HG02840 (cell line): ENCODE data around the gene ANKRD52.
A peak's percentile ranks its signal among the peaks of the same experiment; 100 is the strongest.
"Not testable (repeated sequence)": the region's sequence is repeated elsewhere in the genome, so short reads cannot be mapped to it uniquely, and the experiment has no call there.

Source experiments
- ATAC-seq: cut with Tn5 transposase; IDR thresholded peaks from one replicate; pipeline ENCODE4 v1.9.1; 2021; ENCODE audit warnings: mild to moderate bottlenecking, moderate library complexity, moderate number of reproducible peaks; ENCODE audit not compliant: unreplicated experiment, low FRiP score

The ANKRD52 gene

DNA sequence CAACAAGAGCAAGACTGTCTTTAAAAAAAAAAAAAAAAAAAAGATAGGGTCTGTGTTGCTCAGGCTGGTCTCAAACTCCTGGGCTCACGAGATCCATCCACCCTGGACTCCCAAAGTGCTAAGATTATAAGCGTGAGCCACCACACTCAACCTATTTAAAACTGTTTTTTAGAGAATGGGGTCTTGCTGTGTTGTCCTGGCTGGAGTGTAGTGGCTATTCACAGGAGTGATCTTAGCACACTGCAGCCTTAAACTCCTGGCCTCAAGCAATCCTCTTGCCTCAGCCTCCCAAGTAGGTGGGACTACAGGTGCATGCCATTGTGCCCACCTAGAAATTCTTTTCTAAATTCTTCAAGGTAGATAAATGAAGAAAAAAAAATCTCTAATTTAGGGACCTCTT, 16.1 kb upstream of the ANKRD52 start:
- no peak for ATAC-seq

DNA sequence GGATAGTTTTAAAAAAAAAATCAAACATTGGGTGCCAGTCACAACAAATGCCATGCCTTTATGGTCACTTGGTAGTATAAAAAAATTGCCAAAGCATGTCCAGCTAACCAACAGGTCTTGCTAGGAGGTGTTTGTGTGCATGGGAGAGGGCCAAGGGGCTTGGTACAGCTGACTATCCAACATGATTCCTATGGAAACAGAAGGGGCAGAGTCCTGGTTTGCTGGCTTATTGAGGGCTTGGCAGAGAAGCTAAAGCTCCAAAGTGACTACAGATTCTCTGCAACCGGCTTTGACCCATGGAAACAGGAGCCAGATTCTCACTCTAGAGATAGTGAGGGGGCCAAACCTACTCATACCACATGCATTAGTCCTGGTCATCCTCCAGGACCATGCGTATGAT, 14.3 kb upstream of the ANKRD52 start:
- not testable (repeated sequence) for ATAC-seq

DNA sequence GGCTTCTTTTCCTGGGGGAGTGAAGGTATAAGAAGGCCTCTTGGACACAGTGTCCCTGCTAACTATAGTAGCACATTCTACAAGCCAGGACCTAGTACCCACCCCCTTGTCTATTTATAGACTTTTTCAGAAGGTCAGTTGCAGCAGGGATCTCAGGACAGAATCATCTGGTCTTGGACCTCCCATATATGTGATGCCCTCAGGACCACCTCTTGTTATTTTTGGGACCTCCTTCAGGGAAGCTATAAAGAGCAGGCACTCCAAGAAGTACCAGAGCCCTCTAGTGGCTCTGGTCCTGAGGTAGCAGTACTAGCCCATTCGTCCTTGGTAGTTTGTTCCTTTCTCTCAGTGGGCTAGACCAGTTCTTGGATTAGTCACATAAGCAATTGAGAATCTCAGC, 12.8 kb upstream of the ANKRD52 start:
- no peak for ATAC-seq

DNA sequence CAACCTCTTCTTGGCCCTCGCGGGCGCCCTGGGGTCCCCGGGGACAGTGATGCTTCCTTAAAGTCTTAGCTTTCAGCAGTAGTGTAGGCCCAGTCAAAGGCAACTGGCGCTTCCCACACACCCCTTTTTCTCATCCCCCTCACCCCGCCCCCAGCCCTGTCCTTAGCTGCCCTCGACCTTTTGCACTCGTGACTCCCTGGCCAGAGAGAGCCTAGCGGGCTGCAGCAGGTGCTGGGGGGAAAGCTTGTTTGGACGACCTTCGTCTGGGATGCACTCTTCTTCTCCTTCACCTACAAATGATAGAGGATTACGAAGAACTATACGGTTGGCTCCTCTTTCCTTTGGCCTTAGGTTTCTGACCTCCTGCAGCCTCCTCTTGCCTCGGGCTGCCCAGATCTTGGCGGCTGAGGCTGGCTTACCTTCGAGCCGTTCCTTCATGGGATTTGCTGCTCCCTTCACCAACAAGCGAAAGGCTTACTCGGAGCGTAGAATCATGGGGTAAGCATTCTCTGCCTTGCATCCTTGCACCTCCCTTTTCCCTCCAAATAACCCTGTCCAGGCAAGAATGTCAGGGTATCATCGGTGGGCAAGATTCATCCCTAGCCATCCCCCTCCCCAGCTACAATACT, 9.4 kb upstream of the ANKRD52 start:
- no peak for ATAC-seq

DNA sequence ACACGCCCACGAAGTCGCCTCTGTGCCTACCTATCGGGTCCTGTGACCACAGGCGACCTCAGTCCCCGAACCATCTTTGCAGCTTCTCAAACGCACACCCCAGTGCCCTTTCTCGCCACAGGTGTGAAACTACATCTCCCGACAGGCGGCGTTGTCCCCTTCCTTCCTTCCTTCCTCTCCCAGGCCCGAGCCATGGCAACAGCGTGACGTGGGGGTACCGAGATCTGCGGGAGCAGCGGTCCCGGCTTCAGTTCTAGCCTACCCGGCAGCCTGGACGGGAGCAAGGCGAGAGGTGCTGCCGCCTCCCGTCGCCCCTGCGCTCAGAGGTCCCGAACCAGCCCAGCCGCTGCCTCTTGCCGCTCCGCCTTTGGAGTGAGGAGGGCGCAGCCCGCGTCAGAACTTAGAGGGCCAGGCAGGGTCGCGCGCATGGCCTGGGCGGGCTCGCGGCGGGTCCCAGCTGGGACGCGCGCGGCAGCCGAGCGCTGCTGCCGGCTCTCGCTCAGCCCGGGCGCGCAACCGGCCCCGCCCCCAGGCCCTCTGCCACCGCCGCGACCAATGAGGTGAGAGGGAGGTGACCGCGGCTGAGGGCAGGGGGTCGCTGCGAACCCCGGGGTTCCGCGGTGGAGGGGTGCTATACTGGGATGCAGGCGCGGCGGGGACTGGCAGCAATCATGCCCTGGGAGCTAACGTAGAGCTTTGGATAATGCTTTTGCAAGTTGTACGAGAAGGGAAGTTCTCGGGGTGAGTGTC, 8.7 kb upstream of the ANKRD52 start, which contains the start of gene COQ10A:
Gene COQ10A (plus strand): TSS at position 250 of the 750 bp plus-strand sequence. CDS start 177 bp downstream, at position 427.
- peak; percentile 90 for ATAC-seq

DNA sequence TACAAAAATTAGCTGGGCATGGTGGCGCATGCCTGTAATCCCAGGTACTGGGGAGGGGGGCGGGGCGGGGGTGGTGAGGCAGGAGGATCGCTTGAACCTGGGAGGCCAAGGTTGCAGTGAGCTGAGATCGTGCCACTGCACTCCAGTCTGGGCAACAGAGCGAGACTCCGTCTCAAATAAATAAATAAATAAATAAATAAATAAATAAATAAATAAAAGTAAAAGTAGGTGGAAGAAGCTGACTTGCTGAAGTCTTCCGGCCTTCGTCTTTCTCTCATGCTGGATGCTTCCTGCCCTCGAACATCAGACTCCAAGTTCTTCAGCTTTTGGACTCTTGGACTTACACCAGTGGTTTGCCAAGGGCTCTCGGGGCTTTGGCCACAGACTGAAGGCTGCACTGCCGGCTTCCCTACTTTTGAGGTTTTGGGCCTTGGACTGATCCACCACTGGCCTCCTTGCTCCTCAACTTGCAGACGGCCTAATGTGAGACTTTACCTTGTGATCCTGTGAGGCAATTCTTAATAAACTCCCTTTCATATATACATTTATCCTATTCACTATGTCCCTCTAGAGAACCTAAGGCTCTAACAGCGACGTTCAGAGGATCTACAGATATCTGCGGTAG, 8.0 kb upstream of the ANKRD52 start:
- not testable (repeated sequence) for ATAC-seq

DNA sequence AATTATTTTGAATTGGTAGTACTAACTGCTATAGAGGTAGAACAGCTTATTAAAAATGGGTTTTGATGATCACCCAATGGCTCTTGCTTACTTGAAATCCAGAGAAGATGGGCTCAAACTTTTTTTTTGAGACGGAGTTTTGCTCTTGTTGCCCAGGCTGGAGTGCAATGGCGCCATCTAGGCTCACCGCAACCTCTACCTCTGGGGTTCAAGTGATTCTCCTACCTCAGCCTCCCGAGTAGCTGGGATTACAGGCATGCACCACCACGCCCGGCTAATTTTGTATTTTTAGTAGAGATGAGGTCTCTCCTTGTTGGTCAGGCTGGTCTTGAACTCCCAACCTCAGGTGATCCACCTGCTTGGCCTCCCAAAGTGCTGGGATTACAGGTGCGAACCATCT, 4.8 kb upstream of the ANKRD52 start:
- ATAC-seq = not testable (repeated sequence)

DNA sequence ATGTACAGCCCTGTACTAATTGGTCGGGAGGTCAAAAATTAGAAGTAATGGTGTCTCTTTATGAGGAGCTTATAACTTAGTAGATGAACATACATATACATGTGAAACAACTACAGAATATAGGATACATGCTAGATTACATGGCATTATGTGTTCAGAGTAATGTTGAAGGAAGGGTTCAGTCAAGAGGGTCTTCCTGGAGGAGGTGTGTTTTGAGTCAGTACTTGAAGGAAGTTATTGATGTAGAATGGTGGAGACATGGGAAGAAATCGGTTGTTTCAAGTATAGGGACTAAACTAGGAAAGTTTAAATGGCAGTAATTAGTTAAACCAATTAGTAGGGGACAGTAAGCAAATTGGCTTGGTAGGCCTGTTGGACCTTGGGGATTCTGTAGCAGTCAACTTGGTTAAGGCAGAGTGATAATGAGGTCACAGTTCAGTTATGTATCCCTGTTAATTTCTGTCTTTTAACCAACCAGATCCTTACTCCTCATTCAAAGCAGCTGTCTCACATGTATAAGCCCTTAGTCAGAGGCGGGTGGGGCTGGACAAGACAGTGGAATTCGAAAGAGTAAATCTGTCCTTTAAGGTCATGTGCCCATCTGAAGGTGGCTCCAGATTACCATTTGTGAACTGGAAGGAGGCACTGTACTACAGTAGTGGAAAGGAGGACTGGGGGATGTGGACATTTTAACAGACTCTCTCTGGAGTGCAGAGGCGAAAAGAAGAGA, 3.5 kb upstream of the ANKRD52 start:
- no peak for ATAC-seq

DNA sequence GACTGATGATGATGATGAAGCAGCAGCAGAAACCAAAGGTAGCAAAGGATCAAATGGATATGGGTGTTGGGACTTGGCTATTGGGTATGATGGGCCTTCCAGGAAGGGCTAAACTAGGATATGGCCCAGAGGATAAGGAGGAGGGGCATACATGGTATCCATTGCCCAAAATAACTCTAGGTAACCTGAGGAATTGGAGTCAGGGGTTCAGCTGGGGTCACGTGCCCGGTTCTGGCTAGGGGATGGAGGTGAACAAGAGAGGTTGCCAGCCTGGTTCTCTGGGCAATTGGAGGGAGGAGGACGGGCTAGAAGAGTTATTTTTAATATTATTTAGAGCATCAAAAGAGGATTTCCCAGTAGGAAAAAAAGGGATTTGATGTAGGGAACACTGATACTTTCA, 2.7 kb upstream of the ANKRD52 start:
- no peak for ATAC-seq

DNA sequence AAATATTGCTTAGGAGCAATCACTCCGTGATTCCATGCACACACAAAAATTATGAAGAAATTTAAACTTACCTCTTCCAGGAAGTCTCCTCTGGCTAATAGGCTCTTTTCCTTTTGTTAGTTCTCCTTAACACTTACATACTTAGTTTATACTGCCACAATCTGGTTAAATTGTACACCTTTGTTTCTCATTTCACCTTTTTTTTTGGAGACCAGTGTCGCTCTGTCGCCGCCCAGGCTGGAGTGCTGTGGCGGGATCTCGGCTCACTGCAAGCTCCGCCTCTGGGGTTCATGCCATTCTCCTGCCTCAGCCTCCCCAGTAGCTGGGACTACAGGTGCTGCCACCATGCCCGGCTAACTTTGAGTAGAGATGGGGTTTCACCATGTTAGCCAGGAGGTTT, 2.2 kb upstream of the ANKRD52 start:
- ATAC-seq = no peak

DNA sequence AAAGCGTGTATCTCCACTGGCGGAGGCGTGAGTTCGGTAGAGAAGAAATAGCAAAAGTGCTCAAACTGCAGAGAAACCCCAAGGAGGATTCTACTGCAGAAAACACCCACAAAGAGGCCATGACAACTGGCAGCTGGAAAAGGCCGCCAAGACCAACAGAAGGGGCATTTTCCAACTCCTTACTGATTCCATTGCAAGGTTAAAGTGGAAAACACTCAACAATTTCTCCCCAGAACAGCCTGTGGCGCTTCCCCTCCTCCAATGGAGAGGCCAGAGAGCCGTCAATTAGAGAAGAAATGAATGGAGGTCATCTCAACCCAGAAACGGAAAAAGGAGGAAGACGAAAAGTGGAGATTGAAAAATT, 618 bp upstream of the ANKRD52 start:
- no peak for ATAC-seq

DNA sequence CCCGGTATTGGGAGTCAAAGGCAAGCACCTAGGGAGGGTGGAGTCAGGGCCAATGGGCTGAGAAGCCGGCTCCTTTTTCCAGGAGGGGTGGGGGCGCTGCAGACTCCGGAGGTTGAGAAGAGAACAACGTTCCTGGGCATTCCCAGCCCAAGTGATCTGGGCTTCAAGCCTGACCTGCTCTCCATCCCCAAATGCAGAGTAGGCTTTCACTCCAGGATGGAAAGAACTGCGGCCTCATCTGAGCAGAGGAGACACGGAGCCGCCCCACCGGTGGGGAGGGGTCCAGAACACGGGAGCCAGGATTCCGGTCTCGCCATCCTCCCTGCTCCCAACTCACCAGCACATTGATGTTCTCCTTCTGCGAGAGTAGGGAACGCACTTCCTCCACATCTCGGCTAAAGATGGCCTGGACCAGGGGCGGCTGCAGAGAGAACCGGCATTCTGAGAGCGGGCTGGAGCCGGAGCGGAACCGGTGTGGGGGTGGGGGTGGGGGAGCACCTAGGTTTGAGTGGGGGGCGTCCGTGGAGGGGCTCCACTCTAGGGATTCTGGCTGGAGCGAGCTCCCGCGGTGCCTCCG, 605 bp downstream of the ANKRD52 start:
- ATAC-seq = peak; percentile 14

DNA sequence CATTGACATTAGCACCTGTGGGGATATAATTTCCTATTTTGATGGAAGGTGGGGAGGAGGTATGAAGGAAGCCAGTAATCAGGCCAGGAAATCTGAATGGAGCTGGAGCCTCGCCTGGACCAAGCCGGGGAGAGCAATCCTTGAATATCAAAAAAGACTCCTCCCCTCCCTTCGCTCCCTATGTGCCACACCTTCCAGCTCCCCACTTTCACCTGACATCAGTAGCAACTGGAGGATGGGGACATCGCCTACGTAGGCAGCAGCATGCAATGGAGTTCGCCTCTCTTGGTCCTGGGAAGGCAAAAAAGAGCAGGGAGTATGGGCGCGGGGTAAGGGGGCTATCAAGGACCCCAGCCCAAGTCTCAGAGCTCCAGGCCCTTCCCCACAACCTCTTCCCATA, 1.1 kb downstream of the ANKRD52 start:
- no peak for ATAC-seq

DNA sequence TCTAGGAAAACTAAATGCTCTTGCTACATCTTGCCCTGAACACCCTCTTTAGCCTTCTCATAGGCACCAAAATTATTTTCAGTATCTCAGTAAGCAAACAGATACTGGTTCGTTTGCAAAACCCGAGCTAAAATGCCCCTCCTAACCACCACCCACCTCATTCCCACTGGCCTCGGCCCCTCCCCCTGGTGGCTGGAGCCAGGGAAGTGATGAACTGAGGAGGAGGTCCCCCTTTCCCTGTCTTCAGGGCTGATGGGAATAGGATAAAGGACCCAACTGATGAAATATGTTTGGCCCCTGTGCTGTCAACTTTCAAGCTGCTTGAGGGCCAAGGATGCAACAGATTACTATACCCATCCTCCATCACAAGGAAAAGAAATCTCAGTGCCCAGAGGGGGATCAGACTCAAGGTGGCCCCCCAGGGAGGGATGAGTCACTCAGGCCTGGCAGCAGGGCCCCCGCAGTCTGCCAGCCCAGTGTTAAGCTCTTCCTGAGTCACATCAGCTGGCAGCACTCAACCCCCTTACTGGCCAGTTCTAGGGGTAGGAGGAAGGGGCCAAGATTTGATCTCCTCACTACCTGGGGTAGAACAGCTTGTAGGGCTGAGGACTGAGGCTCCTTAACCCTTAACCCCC, 1.7 kb downstream of the ANKRD52 start:
- ATAC-seq = no peak

DNA sequence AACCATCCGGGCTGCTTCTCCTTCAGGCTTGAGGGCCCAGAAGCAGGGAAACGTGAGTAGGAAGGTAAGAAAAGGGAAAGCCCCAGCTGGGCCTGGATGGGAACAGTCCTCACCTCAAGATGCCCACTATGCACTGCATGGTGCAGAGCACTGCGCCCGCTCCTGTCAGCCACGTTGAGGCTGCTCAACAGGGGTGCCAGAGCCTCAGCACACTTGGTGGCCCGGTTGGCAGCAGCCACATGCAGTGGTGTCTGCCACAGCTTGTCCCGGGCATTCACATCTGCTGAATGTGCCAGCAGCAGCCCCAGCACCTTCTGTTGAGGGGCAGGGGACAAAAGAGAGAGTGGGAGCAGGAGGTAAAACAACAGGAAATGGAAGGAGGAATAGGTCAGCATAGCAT, 2.5 kb downstream of the ANKRD52 start:
- ATAC-seq = no peak

DNA sequence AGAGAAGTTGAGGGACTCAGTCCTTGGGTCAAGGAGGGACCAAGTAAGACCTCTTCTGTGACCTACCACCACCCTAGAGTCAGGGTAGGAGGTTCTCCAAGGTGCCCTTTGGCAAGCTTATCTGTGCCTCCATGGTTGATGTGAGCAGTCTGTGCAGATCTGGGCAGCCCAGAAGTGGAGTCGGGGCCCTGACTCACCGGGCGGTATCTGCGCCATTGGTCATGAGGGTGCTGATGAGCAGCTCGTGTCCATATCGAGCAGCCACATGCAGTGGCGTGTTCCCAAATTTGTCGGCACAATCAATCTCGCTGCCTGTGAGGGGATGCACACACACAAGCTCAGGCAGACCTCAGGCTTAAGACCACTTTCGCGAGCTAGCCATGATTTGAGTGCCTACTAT, 5.1 kb downstream of the ANKRD52 start:
- no peak for ATAC-seq

DNA sequence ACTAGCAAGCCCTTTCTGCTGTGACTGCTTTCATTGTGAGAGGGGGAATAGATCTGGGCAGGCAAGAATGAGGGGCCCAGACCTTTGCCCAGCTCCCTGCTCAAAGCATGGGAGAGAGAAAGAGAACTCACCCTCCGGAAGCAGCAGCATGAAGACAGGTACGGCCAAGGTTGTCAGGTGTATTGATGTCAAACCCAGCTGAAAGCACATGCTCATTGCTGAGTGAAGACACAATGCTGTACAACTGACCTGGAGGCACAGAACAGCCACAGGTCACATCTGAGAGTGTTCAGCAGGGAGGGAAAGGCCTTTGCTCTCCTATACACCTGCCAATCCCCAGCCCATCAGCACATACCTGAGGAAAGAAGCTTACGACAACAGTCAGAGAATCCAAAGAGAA, 5.5 kb downstream of the ANKRD52 start:
- no peak for ATAC-seq

DNA sequence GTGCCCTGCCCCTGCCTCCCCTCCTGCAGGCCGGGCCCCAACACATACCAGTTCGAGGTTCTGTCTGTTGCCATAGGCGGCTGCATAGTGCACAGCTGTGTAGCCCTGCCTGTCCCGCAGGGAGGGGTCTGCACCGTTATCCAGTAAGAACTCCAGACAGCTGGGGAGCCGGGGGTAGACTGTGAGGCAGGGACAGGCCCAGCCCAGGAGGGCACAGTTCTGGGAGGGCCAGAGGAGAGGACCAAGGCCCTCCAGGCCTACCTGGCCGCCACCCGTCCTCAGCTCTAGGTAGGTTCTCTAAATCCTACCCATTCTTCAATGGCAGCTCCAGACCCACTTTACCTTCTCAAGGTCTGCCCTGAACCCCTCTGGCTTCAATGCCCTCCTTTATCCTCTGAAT, 9.5 kb downstream of the ANKRD52 start:
- no peak for ATAC-seq

DNA sequence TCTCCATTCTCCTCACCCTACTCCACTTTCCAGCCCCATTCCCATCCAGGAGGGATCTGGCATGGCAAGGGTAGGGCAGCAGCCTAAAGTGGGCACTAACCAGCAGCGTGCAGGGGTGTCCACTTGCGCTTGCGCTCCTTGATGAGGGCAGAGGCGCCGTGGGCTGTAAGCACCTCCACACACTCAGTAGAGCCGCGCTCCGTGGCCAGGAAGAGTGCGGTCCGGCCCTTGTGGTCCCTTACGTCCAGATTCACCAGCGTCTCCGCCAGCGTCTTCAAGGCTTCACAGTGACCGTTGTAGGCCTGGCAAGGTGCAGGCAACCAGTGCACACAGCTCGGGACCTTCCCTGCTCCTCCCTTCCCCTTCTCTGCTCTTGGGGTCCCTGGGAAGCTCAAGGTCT, 10.3 kb downstream of the ANKRD52 start:
- ATAC-seq = no peak

DNA sequence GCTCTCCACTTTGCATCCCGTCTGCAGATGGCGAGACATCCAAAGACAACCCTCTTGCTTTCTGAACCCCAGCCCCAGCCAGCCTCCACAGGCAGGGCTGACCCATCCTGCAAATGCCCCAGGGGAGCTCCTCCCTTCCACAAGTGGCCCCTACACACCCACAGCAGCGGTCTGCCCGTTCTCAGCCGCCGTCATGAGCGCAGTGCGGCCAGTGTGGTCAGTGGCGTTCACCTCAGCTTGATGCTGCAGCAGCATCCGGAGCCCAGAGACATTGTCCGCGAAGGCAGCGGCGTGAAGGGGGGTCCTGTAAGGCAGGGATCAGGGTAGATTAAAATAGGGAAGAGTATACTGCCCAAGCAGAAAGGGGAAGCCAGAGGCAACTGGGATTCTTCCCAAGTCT, 13.7 kb downstream of the ANKRD52 start:
- no peak for ATAC-seq
